Measurements from ENCODE around the gene PTCH2.

Gene PTCH2

DNA sequence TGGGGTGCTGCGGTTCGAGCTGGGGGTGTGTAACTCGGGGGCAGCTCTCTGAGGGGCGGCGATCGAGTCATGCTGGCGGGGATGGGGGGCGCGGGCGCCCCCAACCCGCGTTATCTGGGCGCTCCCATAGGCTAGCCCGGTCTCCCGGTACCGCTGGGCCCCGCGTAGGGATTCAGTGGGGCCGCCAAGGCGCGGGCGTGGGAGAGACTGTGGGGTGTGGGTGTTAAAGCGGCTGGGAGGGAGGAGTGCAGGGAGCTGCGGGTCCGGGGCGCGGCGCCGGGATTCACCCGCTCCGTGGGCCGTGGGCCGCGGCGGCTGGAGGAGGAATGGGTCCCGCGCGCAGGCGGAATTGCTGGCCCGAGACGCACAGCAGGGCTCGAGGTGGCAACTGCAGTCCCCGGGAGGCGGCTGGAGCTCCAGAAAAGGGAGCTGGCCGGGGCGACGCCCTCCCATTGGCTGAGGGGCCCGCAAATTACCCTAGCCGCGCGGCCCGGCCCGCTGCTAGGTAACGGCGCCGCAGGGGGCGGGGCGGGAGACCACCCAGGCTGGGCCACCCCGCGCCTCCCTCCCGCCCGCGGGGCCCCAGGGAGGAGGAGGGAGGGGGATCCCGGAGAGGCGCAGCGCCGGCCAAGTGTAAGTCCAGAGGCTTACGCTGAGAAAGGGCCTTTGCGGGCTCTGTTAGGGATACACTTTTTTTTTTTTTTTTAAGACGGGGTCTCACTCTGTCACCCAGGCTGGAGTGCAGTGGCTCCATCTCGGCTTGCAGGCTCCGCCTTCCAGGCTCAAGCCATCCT, at the start of gene PTCH2:
PTCH2 (minus strand) TSS at position 392 of the 794 bp plus-strand sequence; CDS start at position 71, 321 bp downstream.
- DNase-seq (ENCODE audit: low read depth), result no peak

DNA sequence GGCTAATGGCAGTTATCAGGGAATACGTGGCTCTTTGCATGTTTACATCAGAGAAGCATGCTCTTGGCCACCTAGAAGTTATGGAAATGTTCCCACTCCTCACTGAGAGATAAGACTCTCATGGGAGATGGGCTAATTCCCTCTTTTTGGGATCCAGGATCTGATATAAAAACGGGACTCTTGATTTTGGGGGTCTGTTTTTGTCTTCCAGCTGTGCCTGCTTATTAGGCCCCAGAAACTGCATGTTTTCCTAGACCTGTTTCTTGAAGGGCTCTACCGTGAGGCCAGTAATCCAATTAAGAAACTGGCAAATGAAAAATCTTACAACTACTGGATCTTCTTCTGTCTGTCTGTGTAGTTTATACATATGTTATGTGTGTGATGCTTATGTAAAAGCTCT, 47.0 kb upstream of the PTCH2 start:
- no peak for DNase-seq (ENCODE audit: low read depth)

- DNase-seq (ENCODE audit: low read depth), result no peak
Observed at GRCh38 chr1:44885406-44885805, 42.4 kb upstream of the PTCH2 start.

- DNase-seq (ENCODE audit: low read depth), result no peak
Observed at GRCh38 chr1:44884746-44885145, 41.7 kb upstream of the PTCH2 start.

- DNase-seq (ENCODE audit: low read depth), result no peak
Observed at GRCh38 chr1:44881011-44881632, 38.1 kb upstream of the PTCH2 start.

- DNase-seq (ENCODE audit: low read depth), result no peak
Observed at GRCh38 chr1:44874155-44874554, 31.1 kb upstream of the PTCH2 start.

DNA sequence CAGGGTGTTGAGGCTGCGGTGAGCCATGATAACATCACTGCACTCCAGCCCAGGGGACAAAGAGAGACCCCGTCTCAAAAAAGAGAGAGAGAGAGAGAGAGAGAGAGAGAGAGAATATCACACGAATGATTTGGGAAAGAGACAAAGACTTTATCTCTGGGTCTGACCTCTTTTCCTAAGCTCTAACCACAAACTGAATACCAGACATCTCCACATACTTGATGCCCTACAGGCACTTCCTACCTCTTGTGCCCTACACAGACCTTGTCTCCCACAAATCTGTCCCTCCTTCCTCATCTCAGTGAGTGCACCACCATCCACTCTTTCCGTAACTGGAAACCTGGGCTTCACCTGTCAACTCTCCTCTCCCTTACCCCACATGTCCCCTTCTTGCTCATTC, 27.0 kb upstream of the PTCH2 start:
- no peak for DNase-seq (ENCODE audit: low read depth)

DNA sequence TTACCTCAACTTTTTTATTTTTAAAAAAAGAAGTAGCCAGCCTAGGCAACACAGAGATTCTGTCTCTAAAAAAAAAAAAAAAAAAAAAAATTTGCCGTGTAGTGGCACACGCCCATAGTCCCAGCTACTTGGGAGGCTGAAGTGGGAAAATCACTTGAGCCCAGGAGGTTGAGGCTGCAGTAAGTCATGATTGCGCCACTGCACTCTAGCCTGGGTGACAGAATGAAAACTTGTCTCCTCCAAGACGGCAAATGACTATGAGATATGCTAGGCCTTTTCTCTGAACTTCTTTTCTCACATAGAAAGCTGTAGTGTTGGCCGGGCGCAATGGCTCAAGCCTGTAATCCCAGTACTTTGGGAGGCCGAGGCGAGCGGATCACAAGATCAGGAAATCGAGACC, 24.7 kb upstream of the PTCH2 start:
- DNase-seq (ENCODE audit: low read depth), result no peak

- no peak for DNase-seq (ENCODE audit: low read depth)
Observed at GRCh38 chr1:44862829-44863401, 19.9 kb upstream of the PTCH2 start.

DNA sequence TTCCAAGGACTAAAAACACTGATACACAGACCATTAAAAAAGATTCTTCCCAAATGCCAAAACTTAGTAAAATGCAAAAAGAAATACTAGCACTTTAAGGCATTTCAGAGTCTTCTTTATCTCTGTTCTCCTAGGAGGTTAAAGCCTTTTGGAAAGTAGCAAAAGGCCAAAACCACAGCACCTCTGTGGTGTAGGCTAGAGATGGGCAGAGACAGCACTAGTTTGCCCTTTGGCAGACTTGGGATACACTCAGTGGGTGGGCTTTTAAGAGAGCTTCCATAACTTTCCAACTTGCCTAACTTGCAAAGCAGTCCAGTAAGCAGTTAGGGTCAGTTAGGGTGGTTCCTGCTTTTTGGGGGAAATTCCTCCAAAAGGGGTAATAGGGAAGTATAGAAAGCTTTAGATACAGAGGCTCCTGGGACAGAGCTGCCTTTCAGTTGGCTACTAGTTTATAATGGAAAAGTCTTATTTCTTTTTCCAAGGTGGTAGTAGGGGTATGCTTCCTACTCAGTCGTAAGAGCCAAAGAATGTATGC, 17.9 kb upstream of the PTCH2 start:
- no peak for DNase-seq (ENCODE audit: low read depth)

DNA sequence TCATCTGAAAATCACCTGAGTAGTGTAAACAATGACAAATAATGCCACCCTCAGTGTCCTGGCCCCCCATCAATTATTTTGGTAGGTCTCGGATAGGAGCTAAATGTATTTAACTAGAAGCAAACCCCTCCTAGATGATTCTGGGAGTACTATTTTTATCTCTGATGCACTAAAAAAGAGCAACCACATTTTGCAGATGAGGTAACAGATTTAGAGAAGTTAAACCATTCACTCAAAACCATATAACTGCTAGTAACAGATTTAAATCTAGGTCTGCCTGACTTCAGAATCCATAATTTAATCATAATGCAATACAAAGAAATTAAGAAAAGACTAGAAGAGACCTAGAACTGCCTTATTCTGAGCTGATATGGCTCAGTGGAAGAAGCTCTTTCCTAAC, 17.3 kb upstream of the PTCH2 start:
- no peak for DNase-seq (ENCODE audit: low read depth)

DNA sequence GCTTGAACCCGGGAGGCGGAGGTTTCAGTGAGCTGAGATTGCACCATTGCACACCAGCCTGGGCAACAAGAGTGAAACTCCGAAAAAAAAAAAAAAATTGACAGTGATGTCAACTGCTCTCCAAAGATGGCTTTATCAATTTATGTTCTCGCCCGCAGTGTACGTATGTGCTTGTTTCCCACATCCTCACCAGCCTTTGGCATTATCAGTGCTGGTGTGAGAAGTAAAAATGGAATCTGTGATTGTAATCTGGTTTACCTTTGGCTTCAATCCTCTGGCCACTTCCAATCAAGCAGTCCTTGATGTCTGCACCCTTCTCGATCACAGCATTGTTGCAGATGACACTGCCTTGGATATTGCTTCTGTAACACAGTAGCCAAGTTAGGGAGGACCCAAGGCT, 14.4 kb upstream of the PTCH2 start:
- no peak for DNase-seq (ENCODE audit: low read depth)

DNA sequence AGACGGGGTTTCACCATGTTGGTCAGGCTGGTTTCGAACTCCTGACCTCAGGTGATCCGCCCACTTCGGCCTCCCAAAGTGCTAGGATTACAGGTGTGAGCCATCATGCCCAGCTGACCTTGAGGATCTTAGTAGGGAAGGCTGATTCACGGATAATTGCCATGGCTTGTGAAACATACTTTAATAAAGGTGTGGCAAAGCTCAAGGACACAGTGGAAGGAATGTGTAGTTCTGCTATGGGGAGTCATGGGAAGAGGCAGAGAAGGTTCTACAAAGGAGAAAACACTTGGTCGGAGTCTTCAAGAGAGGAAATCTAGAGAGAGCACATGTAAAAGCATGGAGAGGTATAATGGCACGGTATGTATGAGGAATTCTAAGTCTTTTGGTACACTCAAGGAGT, 12.7 kb upstream of the PTCH2 start:
- no peak for DNase-seq (ENCODE audit: low read depth)

DNA sequence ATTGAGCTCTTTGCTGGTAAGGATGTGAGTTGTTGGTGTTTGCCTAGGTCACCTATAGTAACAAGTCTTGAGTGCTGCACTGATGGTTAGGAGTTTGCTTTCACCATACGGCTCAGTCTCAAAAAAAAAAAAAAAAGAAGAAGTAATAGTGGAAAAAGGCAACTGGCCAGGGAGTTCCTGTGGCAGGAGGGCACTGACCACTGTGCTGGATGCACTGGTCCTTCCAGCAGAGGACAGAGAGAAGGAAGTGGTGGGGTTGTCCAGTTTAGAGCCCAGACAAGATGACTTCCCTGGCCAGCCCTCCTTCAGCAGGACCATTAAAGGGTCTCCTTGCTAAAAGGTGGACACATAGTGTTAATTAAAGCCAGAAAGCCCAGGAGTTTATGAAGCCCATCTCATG, 11.9 kb upstream of the PTCH2 start:
- DNase-seq (ENCODE audit: low read depth), result no peak

DNA sequence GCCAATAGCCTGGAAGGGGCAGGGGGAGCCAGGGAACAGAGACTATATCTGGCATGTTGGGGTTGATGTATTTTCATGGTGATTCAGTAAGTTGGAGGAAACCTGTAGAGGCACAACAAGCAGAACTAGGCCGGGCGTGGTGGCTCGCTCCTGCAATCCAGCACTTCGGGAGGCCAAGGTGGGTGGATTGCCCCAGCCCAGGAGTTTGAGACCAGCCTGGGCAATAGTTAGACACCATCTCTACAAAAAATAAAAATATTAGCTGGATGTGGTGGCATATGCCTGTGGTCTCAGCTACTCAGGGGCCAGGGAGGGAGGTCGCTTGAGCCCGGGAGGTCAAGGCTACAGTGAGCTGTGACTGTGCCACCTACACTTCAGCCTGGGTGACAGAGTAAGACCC, 10.1 kb upstream of the PTCH2 start:
- DNase-seq (ENCODE audit: low read depth), result no peak

DNA sequence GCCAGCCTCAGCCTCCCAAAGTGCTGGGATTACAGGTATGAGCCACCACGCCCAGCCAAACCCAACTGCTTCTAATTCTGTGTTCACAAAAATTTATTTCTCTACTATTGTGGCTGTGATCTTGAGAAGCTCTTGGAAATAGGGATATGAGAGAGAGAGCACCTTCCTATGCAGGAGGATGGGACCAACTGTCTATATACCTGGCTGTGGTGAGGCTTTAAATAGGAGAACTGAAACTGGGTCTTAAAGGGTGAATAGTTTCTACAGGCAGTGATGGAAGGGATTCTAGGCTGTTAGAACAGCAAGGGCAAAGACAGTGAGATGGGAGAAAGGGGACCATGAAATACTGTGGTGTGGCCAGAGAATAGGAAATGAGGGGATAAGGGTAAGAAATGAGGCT, 8.3 kb upstream of the PTCH2 start:
- DNase-seq (ENCODE audit: low read depth), result no peak

DNA sequence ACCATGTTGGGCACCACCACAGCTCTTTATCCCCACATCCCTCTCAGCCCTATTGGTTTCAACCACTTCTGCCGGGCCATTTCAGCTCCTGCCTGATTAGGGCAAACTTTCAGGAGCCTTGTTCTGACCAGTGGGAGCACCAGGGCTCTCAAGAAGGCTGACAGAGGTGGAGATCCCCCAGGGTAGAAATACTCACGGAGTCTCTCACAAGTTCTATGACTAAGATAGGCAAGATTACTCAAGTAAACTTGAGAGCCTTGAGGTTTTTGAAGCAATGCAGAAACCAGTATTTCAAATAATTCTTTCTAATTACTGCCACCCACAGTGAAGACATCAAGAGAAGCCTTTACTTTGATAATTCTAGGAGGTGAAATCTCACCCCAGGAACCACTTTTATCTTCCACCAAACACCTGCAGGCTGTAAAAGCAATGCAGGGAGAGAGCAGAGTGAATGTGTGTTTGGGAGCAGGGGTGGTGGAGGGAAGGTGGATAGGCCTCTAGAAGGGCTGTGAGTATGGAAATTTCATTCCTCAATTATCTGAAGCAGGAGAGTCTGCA, 6.6 kb upstream of the PTCH2 start:
- DNase-seq (ENCODE audit: low read depth), result no peak

DNA sequence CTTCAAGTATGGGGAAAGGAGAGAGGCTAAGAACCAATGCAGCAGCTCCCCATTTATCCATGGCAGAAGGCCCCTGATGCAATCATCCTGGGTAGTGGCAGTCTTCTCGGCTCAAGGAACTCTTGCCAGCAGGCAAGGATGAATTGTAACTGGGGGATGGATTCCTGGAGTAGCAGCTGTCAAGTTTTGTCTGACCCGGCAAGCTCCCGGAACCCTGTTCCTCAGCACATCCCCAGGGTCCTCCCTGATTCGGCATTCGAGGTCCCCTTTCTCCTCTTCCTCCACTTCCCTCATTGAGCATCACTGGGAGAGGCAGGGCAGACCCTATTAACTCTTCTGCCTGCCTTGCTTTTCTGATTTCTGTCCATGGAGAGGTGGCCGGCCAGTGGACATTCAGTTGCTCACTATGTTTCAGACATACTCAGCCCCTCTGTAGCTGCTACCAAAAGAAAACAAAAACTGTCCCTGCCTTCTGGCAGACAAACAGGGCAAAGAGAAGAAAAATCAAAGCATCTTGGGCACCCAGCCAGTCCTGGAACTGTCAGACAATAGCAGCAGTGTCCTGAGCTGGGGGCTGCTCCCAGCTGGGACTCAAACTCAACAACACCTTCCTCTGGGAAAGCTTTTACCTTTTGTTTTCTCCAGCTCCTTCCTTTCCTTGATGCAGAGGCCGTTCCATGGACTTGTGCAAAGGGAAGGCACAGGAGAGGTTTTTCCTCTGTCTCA, 5.6 kb upstream of the PTCH2 start:
- DNase-seq (ENCODE audit: low read depth), result no peak

- DNase-seq (ENCODE audit: low read depth), result no peak
Observed at GRCh38 chr1:44847845-44848244, 4.8 kb upstream of the PTCH2 start.

DNA sequence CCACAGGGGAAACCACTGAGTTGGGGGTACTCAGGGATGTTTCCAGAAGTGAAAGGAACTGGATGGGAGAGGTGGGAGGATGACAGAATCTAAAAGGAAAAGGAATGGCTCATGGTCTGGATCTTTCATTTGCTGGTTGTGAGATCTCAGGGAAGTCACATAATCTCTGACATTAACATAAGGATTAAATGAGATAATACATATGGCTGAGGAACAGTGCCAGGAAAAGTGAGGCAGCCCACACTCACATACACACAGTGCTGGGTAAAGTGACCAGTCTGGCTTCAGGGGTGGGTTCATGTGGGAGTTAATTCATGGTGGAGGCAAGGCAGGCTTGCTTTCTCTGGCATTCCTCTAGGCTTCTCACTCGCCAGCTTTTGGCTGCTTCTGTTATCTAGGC, 3.9 kb upstream of the PTCH2 start:
- DNase-seq (ENCODE audit: low read depth), result no peak

- no peak for DNase-seq (ENCODE audit: low read depth)
Observed at GRCh38 chr1:44842486-44842861, 579 bp downstream of the PTCH2 start.

- no peak for DNase-seq (ENCODE audit: low read depth)
Observed at GRCh38 chr1:44839576-44839975, 3.5 kb downstream of the PTCH2 start.

Measured in HS-27A (cell line).